ENCODE results near the gene IMPA2. TPM values are rescaled to one million over a fixed set of nuclear protein-coding genes. Genes with fewer than 3 reads are reported as not detected.

The IMPA2 gene
- total and polyA plus RNA-seq, 2 experiments from 2014 or later = 75.6 to 130 TPM

GRCh38 chr18:12079491-12080237, 98.4 kb downstream of the IMPA2 start:
- Histone ChIP-seq H3K4me1 (ENCODE audit: insufficient read depth) (no peaks in the 10 kb centered on the region), H2AFZ (no peak overlapping the region), H3K9me2 (replicated peaks; ENCODE audit: insufficient read depth) (no peaks in the 10 kb centered on the region), H3K36me3 (replicated peaks; ENCODE audit: insufficient read depth, low read depth) (no peaks in the 10 kb centered on the region), H3K9me3 (ENCODE audit: low read depth) (no peaks in the 10 kb centered on the region), H3K4me3 (no peak overlapping the region), H3K79me2 (no peaks in the 10 kb centered on the region), H3K4me2 (no peak overlapping the region), H3K27me3 (peaks cover 5% of the 10 kb centered on the region), H3K27ac (no peak overlapping the region), H4K20me1 (ENCODE audit: insufficient read depth, poor library complexity, severe bottlenecking) (no peaks in the 10 kb centered on the region)
- WGBS (ENCODE audit: low lambda C conversion rate, missing lambda C conversion rate) = 71% methylated on average over 6 of the region's 6 CpGs
- DNase-seq (ENCODE audit: low spot score) = no peak
- no peak for TF ChIP-seq EZH2phosphoT487 (IDR thresholded peaks at IDR 0.05; ENCODE audit: low read depth, severe bottlenecking, unreplicated experiment)
- TF ChIP-seq EZH2 (IDR thresholded peaks at IDR 0.05; ENCODE audit: borderline replicate concordance) = no peak
- TF ChIP-seq CTCF (IDR thresholded peaks at IDR 0.05; ENCODE audit: poor library complexity) = no peak

Small RNA genes lying within 50 kb of the gene (small RNA-seq; reads per million reads assigned to genes)
- gene AP001542.1 = not detected

Other genes with a start within 250 kb of the IMPA2 start
- gene CHMP1B, start 130.1 kb upstream of the IMPA2 start, total RNA-seq = 83.1 and 85.3 TPM in 2 replicates
- gene CHMP1B, start 130.1 kb upstream of the IMPA2 start, polyA plus RNA-seq = 56.6 and 70.1 TPM in 2 replicates
- gene MPPE1, start 73.2 kb upstream of the IMPA2 start, total RNA-seq = 28.5 and 59.3 TPM in 2 replicates
- 45.5 and 52.7 TPM in 2 replicates for gene MPPE1, start 73.2 kb upstream of the IMPA2 start, polyA plus RNA-seq
- not detected in 2 replicates for gene ANKRD62, start 112.3 kb downstream of the IMPA2 start, total RNA-seq
- not detected in 2 replicates for gene ANKRD62, start 112.3 kb downstream of the IMPA2 start, polyA plus RNA-seq

Data from hepatocyte (in vitro differentiated cells).